ENCODE data around the gene PLA2R1. TPM values are rescaled to one million over a fixed set of nuclear protein-coding genes. Genes with fewer than 3 reads are reported as not detected.
A peak's percentile ranks its signal among the peaks of the same experiment; 100 is the strongest.

Gene PLA2R1
- total and polyA plus RNA-seq, 4 experiments from 2014 or later: not detected

DNA sequence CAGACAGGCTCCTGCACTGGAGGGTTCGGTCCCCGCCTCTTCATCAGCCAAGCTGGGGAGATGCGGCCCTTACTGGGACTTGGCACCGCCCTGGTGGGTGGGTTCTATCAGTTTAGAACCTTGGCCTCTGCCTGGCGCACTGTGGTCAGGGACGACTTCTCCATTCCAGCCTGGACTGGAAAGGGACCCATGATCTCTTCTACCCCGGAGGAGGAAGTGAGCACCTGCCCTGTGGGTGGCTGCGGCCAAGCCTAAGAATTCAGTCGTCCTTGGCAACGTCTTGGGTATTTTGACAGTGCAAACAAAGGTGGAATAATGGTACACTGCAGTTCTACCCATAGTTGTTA lies 157.5 kb downstream of the PLA2R1 start:
- Mint-ChIP-seq H3K36me3 (peaks cover 7 to 23% of the 10 kb centered on the region in 2 donors), H3K27me3 (no peaks in the 10 kb centered on the region), H3K4me3 (peak overlapping the region; percentile 86 to 99 (median 96)), H3K9me3 (no peaks in the 10 kb centered on the region), H3K4me1 (peaks cover 16 to 38% (median 27%) of the 10 kb centered on the region in 4 donors), H3K27ac (peak overlapping the region; percentile 91 to 98 (median 94))
- intact Hi-C loops (cut with micrococcal nuclease): loop anchor here (1.0 to 5.0 kb wide), 6 partner anchors 17 to 1448 kb away; partner anchors contain the start of genes CCDC148, MARCHF7, PKP4 and TANK
- POLR2A ChIA-PET (ENCODE audit: partially characterized antibody): interaction anchor here (0.7 to 1.7 kb wide), 6 partner anchors 10 to 1332 kb away, joined by 3 to 13 read pairs (median 4); partner anchors contain the start of genes MARCHF7 and WDSUB1
- Histone ChIP-seq H3K4me3 (ENCODE audit: low read length in 2 of 2) (peak overlapping the region; percentile 5 to 92), H3K9me3 (ENCODE audit: control insufficient read depth in 1 of 2, low read length in 2 of 2) (no peaks in the 10 kb centered on the region), H3K27ac (ENCODE audit: low read depth, low read length) (peak overlapping the region; percentile 82), H3K4me1 (ENCODE audit: insufficient read depth, low read length) (peaks cover 21% of the 10 kb centered on the region), H3K27me3 (ENCODE audit: insufficient read depth, low read length) (no peaks in the 10 kb centered on the region), H3K36me3 (ENCODE audit: insufficient read depth, low read length) (no peaks in the 10 kb centered on the region)
- no peak for DNase-seq
- CTCF ChIA-PET (ENCODE audit: partially characterized antibody): interaction anchor here (1.4 to 2.5 kb wide), 2 partner anchors 15 to 17 kb away, joined by 6 to 11 read pairs; no protein-coding TSS in a partner anchor

DNA sequence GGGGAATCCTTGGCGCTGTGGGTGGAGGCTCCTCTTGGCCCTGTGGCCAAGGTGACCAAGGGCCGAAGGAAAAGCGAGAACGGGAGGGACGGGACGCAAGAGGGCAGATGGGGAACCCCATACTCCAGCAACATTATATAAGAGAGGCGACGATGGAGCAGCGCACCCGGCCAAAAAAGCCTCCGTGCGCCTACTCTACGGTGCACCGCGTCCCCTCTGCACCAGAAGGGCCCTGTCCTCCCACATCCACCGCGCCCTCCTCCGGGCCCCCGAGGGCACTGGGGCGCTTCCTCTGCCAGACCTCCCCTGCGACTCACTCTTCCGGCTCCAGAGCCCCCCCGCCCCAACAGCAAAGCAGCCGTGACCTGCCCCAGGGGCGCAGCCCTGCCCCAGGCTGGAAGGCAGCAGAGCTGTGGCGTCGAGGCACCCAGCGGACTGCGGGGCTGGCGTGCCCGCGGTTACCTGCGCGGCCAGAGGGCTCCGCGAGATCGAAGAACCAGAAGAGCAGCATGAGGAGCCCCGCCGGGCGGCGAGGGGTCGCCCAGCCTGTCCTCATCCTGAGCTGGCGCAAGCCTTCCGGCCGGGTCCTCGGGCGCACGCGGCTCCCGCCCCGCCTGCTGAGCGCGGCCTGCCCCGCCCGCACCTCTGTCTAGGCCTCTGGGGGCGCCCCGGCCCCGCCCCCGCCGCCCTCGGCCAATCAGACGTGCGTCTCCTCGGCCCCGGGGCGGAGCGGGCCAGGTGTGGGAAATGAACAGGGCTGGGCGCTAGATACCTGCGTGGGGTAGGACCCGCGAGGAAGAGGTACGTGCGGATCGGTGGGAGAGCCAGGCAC lies 158.1 kb downstream of the PLA2R1 start, which contains the start of gene LY75:
Gene LY75, minus strand, starts transcription at position 630 of the 832 bp plus-strand sequence.
- H3K27ac Mint-ChIP-seq: peak within 1 kb of the TSS; percentile 97 to 100 (median 98)
- Histone ChIP-seq H3K4me3 (ENCODE audit: low read length in 2 of 2) (peak within 1 kb of the TSS; percentile 92 to 97), H3K27ac (ENCODE audit: low read depth, low read length) (peak within 1 kb of the TSS; percentile 82), H3K27me3 (ENCODE audit: insufficient read depth, low read length) (no peaks in the 10 kb centered on the region), H3K4me1 (ENCODE audit: insufficient read depth, low read length) (peaks cover 21% of the 10 kb centered on the region), H3K36me3 (ENCODE audit: insufficient read depth, low read length) (no peaks in the 10 kb centered on the region), H3K9me3 (ENCODE audit: control insufficient read depth in 1 of 2, low read length in 2 of 2) (no peaks in the 10 kb centered on the region)
- peak; percentile 79 to 85 (median 82) for DNase-seq
- H3K27me3 Mint-ChIP-seq: no peaks in the 10 kb centered on the region
- no peaks in the 10 kb centered on the region for H3K9me3 Mint-ChIP-seq
- CTCF ChIA-PET (ENCODE audit: partially characterized antibody): interaction anchor here (1.2 to 2.5 kb wide), 3 partner anchors 16 to 18 kb away, joined by 3 to 11 read pairs (median 6); no protein-coding TSS in a partner anchor
- POLR2A ChIA-PET (ENCODE audit: partially characterized antibody): interaction anchor here (0.6 to 1.7 kb wide), 9 partner anchors 9 to 1333 kb away, joined by 3 to 13 read pairs (median 3); partner anchors contain the start of genes MARCHF7 and WDSUB1
- peaks cover 7 to 27% of the 10 kb centered on the region in 2 donors for H3K36me3 Mint-ChIP-seq
- intact Hi-C loops (cut with micrococcal nuclease): loop anchor here (1.0 to 5.0 kb wide), 6 partner anchors 18 to 1448 kb away; partner anchors contain the start of genes CCDC148, MARCHF7, PKP4 and TANK
- peaks cover 18 to 43% (median 30%) of the 10 kb centered on the region in 4 donors for H3K4me1 Mint-ChIP-seq
- H3K4me3 Mint-ChIP-seq: peak within 1 kb of the TSS; percentile 98 to 100 (median 99)

DNA sequence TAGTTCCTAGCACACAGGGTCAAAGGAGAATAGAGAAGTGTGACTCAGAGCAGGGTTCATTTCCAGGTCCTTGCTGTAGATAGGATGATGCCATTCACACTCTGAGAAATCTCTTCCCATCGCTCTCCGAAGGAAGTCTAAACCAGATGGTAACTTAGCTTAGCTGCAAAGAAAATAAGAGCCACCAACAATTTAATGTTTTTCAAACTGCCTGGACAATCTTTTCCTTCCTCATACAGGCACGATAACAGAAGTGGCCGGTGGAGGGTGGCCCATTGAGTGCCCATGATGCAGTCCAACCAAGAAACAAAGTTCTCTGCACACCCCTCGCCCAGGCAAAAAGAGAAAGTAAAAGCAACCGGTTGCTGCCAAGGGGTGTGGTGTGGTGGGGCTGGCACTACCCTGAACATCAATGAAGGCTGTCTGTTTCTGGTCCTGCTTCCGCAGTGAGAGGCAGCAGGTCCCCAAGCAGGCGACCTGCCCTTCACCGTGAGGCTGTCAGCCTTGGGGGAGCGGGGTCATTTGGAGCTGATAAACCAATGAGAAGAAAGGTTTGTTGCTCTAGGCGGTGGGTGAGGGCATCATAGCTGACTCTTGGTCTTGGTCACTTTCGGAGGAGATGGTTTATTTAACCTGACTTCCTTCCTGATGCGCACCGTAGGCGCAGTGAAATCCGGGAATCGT lies 158.8 kb downstream of the PLA2R1 start:
- ChIA-PET POLR2A (ENCODE audit: partially characterized antibody) (interaction anchor here (0.6 to 1.7 kb wide), 8 partner anchors 8 to 1333 kb away, joined by 3 to 13 read pairs (median 3); partner anchors contain the start of genes MARCHF7 and WDSUB1), CTCF (ENCODE audit: partially characterized antibody) (interaction anchor here (1.2 kb wide), 1 partner anchor 17 kb away, joined by 3 read pairs; no protein-coding TSS in a partner anchor)
- intact Hi-C loops (cut with micrococcal nuclease): loop anchor here (1.0 to 5.0 kb wide), 7 partner anchors 19 to 1447 kb away; partner anchors contain the start of genes CCDC148, MARCHF7, PKP4 and PSMD14
- Mint-ChIP-seq H3K36me3 (peaks cover 7 to 33% of the 10 kb centered on the region in 2 donors), H3K27me3 (no peaks in the 10 kb centered on the region), H3K4me1 (peaks cover 20 to 50% (median 33%) of the 10 kb centered on the region in 4 donors), H3K4me3 (peak overlapping the region; percentile 98 to 100 (median 99)), H3K9me3 (no peaks in the 10 kb centered on the region), H3K27ac (peak overlapping the region; percentile 97 to 100 (median 98))
- Histone ChIP-seq H3K27me3 (ENCODE audit: insufficient read depth, low read length) (no peaks in the 10 kb centered on the region), H3K4me1 (ENCODE audit: insufficient read depth, low read length) (peaks cover 21% of the 10 kb centered on the region), H3K36me3 (ENCODE audit: insufficient read depth, low read length) (no peaks in the 10 kb centered on the region), H3K9me3 (ENCODE audit: control insufficient read depth in 1 of 2, low read length in 2 of 2) (no peaks in the 10 kb centered on the region), H3K27ac (ENCODE audit: low read depth, low read length) (peak overlapping the region; percentile 82), H3K4me3 (ENCODE audit: low read length in 2 of 2) (peak overlapping the region; percentile 92 to 97)
- DNase-seq: peak; percentile 71 to 80 (median 76)

DNA sequence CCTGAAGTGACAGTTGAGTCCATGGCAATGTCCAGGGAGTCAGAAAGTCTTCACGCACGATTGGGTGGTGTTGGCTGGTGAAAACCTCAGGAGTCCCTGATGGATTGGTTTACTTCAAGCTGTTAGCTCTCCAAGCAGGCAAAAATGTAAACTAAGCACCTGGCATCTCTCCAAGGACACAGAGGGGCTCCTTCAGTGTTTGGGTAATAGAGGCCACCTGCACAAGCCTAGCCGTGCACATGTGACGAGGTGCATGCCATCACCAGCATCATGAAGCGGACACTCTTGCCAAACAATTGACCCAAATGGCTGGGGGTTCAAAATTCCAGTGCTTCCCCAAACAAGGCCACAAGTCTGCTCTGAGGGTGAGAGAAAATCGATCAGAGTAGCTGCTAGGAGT lies 159.7 kb downstream of the PLA2R1 start:
- peaks cover 21% of the 10 kb centered on the region for H3K4me1 ChIP-seq (ENCODE audit: insufficient read depth, low read length)
- ChIA-PET CTCF (ENCODE audit: partially characterized antibody) (interaction anchor here (0.9 to 2.5 kb wide), 2 partner anchors 18 to 21 kb away, joined by 4 to 6 read pairs; no protein-coding TSS in a partner anchor), POLR2A (ENCODE audit: partially characterized antibody) (interaction anchor here (0.6 to 1.1 kb wide), 2 partner anchors 488 to 617 kb away, joined by 3 read pairs; no protein-coding TSS in a partner anchor)
- H3K4me3 ChIP-seq (ENCODE audit: low read length in 2 of 2): peak overlapping the region in 1 of 2 donors; percentile 92
- H3K9me3 Mint-ChIP-seq: no peaks in the 10 kb centered on the region
- no peaks in the 10 kb centered on the region for H3K27me3 ChIP-seq (ENCODE audit: insufficient read depth, low read length)
- H3K36me3 ChIP-seq (ENCODE audit: insufficient read depth, low read length): no peaks in the 10 kb centered on the region
- peaks cover 24 to 57% (median 40%) of the 10 kb centered on the region in 4 donors for H3K4me1 Mint-ChIP-seq
- no peak overlapping the region for H3K27ac ChIP-seq (ENCODE audit: low read depth, low read length)
- H3K4me3 Mint-ChIP-seq: peak overlapping the region; percentile 34 to 100 (median 99)
- intact Hi-C loops (cut with micrococcal nuclease): loop anchor here (2.0 to 5.0 kb wide), 3 partner anchors 385 to 1406 kb away; partner anchors contain the start of genes PSMD14 and TANK
- peak overlapping the region in 6 of 7 donors; percentile 98 to 100 (median 98) for H3K27ac Mint-ChIP-seq
- DNase-seq: no peak
- H3K9me3 ChIP-seq (ENCODE audit: control insufficient read depth in 1 of 2, low read length in 2 of 2): no peaks in the 10 kb centered on the region
- no peaks in the 10 kb centered on the region for H3K27me3 Mint-ChIP-seq
- H3K36me3 Mint-ChIP-seq: peaks cover 14 to 41% of the 10 kb centered on the region in 2 donors

DNA sequence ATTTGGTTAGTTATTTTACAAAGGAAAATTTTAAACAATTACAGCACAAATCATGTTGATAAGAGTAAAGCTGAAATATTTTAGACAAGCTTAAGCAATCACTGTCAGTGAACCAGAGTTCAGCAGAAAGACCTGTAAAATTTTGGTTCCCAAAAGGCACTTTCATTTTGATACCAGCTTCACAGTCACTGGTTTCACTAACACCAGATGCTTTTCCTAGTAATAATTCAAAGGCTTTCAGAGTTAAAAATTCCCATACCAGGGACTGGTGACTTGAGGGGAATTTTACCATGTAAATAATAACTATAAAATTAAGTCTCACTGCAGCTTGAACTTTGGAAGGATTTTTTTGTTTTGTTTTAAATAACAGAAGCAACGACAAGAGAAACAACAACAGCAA lies 162.1 kb downstream of the PLA2R1 start:
- Mint-ChIP-seq H3K9me3 (no peaks in the 10 kb centered on the region), H3K27me3 (no peaks in the 10 kb centered on the region), H3K27ac (no peak overlapping the region), H3K4me3 (no peak overlapping the region), H3K4me1 (peaks cover 38 to 76% (median 54%) of the 10 kb centered on the region in 4 donors), H3K36me3 (peaks cover 29 to 46% of the 10 kb centered on the region in 2 donors)
- H3K36me3 ChIP-seq (ENCODE audit: insufficient read depth, low read length): no peaks in the 10 kb centered on the region
- no peak for DNase-seq
- H3K4me1 ChIP-seq (ENCODE audit: insufficient read depth, low read length): peaks cover 24% of the 10 kb centered on the region
- H3K4me3 ChIP-seq (ENCODE audit: low read length in 2 of 2): no peak overlapping the region
- H3K9me3 ChIP-seq (ENCODE audit: control insufficient read depth in 1 of 2, low read length in 2 of 2): no peaks in the 10 kb centered on the region
- intact Hi-C loops (cut with micrococcal nuclease): loop anchor here (5.0 kb wide), 2 partner anchors 383 to 1262 kb away; partner anchors contain the start of gene TANK
- ChIA-PET CTCF (ENCODE audit: partially characterized antibody) (interaction anchor here (1.1 to 2.5 kb wide), 4 partner anchors 11 to 23 kb away, joined by 3 to 6 read pairs (median 5); no protein-coding TSS in a partner anchor), POLR2A (ENCODE audit: partially characterized antibody) (no interaction called here)
- H3K27me3 ChIP-seq (ENCODE audit: insufficient read depth, low read length): no peaks in the 10 kb centered on the region
- no peak overlapping the region for H3K27ac ChIP-seq (ENCODE audit: low read depth, low read length)

DNA sequence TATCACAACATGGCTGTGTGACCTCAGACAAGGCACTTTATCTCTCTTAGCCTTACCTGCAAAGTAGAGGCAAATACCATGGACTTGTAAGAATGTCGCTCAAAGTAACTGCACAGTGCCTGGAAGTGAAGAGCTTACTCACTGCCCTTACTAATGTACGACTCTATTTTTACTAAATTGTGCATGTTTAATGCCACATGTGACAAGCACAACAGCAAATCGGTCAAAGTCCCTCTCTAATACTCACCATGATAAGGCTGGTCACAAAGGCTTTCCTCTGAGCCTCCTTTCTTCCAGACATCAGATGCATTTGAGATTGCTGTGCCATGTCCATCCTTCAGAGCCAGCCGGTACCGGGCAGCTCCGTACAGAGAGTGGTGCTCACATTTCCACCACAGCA lies 164.0 kb downstream of the PLA2R1 start:
- Histone ChIP-seq H3K4me1 (ENCODE audit: insufficient read depth, low read length) (peaks cover 16% of the 10 kb centered on the region), H3K27me3 (ENCODE audit: insufficient read depth, low read length) (no peaks in the 10 kb centered on the region), H3K27ac (ENCODE audit: low read depth, low read length) (no peak overlapping the region), H3K4me3 (ENCODE audit: low read length in 2 of 2) (no peak overlapping the region), H3K9me3 (ENCODE audit: control insufficient read depth in 1 of 2, low read length in 2 of 2) (no peaks in the 10 kb centered on the region), H3K36me3 (ENCODE audit: insufficient read depth, low read length) (no peaks in the 10 kb centered on the region)
- ChIA-PET POLR2A (ENCODE audit: partially characterized antibody) (interaction anchor here (0.8 kb wide), 1 partner anchor 186 kb away, joined by 5 read pairs; the partner anchor contains the start of gene MARCHF7), CTCF (ENCODE audit: partially characterized antibody) (interaction anchor here (1.2 kb wide), 1 partner anchor 22 kb away, joined by 4 read pairs; no protein-coding TSS in a partner anchor)
- Mint-ChIP-seq H3K27me3 (no peaks in the 10 kb centered on the region), H3K27ac (no peak overlapping the region), H3K9me3 (no peaks in the 10 kb centered on the region), H3K4me3 (no peak overlapping the region), H3K36me3 (peaks cover 44 to 48% of the 10 kb centered on the region in 2 donors), H3K4me1 (peaks cover 32 to 82% (median 57%) of the 10 kb centered on the region in 4 donors)
- no peak for DNase-seq
- intact Hi-C loops (cut with micrococcal nuclease): no loop called here

Measured in CD4-positive, alpha-beta memory T cell (primary cell).